Umbilical cord (tissue), 1 donor: ENCODE results near the gene ETDB. TPM values are rescaled to one million over a fixed set of nuclear protein-coding genes. Genes with fewer than 3 reads are reported as not detected.

Experiments
- total RNA-seq: library from RNA; depleted of rRNA; stranded (reverse); fragments of >200 nt; gene quantifications from one replicate; pipeline ENCODE4 v1.2.3, GENCODE V29; 2014; ENCODE audit warnings: low replicate concordance; ENCODE audit not compliant: insufficient read depth

ETDB gene
- total RNA-seq, 1 donor from 2014 or later, result not detected

Other genes with a start within 250 kb of the ETDB start
- 8.2 TPM for gene MOSPD1, start 205.3 kb downstream of the ETDB start, total RNA-seq
- 13.2 TPM for gene SMIM10, start 129.5 kb downstream of the ETDB start, total RNA-seq
- 6.0 TPM for gene RTL8B, start 98.0 kb downstream of the ETDB start, total RNA-seq
- 41.2 TPM for gene RTL8C, start 88.2 kb downstream of the ETDB start, total RNA-seq
- gene RTL8A, start 68.4 kb downstream of the ETDB start, total RNA-seq, result not detected
- gene SMIM10L2B, start 21.8 kb downstream of the ETDB start, total RNA-seq, result 7.2 TPM
- gene CT55, start 50.9 kb upstream of the ETDB start, total RNA-seq, result 6.5 TPM
- not detected for gene ETDA, start 131.5 kb upstream of the ETDB start, total RNA-seq
- gene ETDC, start 189.0 kb upstream of the ETDB start, total RNA-seq, result not detected
- 15.9 TPM for gene ZNF75D, start 223.6 kb upstream of the ETDB start, total RNA-seq
- gene ZNF449, start 224.3 kb upstream of the ETDB start, total RNA-seq, result 11.3 TPM